HCT116 (cell line): ENCODE data around the gene AKR1E2.

ENCODE experiments used
- MAX ChIP-seq: IDR thresholded peaks from 2 replicates; pipeline ENCODE4 v1.6.1; 2012
- POLR2A ChIP-seq: IDR thresholded peaks from 2 replicates; pipeline ENCODE4 v1.7.0; 2011; ENCODE audit warnings: borderline replicate concordance; ENCODE audit not compliant: insufficient read depth, insufficient read length; ENCODE audit errors: extremely low read depth
- TCF7L2 ChIP-seq: IDR thresholded peaks from 2 replicates; pipeline ENCODE4 v1.7.0; 2011; ENCODE audit warnings: borderline replicate concordance, inconsistent platforms; ENCODE audit not compliant: insufficient read depth, insufficient read length; ENCODE audit errors: extremely low read depth
- TF ChIP-seq, protein P1 (sequence below), 3 experiments: fragments of 200-600 bp in 1 of 3; sonication (generic) in 1 of 3; IDR thresholded peaks in 2 of 3; conservative IDR thresholded peaks in 1 of 3; 2 replicates each; pipeline ENCODE4 v1.5.1; 2012 to 2017; ENCODE audit warnings: low read depth in 2 of 3, low read length in 2 of 3, antibody characterized with exemption in 1 of 3, borderline replicate concordance in 1 of 3, control low read depth in 1 of 3, mild to moderate bottlenecking in 1 of 3, mixed read lengths in 1 of 3, mixed run types in 1 of 3, moderate library complexity in 1 of 3; ENCODE audit not compliant: insufficient read depth in 1 of 3

DNA sequence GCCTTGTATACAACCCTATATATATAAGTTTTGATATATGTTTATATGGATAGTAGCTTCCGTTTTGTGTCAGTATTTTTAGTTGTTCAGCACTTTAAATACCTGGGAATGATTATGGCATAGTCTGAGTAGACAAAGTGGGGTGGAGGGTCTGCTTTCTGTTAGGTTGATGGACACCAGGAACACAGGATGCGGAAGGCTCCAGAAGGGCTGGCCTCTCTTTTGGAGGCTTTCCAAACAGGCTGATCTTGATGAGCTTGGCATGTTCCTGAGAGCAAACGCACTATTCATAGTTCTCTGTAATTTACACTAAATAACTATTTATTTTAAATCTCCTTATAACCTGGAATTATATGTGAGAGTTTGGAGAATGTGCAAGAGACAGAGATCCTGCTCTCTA, 12.7 kb downstream of the AKR1E2 start:
- no peak for TF ChIP-seq TCF7L2
- TF ChIP-seq MAX, result no peak
- TF ChIP-seq, protein P1, sequence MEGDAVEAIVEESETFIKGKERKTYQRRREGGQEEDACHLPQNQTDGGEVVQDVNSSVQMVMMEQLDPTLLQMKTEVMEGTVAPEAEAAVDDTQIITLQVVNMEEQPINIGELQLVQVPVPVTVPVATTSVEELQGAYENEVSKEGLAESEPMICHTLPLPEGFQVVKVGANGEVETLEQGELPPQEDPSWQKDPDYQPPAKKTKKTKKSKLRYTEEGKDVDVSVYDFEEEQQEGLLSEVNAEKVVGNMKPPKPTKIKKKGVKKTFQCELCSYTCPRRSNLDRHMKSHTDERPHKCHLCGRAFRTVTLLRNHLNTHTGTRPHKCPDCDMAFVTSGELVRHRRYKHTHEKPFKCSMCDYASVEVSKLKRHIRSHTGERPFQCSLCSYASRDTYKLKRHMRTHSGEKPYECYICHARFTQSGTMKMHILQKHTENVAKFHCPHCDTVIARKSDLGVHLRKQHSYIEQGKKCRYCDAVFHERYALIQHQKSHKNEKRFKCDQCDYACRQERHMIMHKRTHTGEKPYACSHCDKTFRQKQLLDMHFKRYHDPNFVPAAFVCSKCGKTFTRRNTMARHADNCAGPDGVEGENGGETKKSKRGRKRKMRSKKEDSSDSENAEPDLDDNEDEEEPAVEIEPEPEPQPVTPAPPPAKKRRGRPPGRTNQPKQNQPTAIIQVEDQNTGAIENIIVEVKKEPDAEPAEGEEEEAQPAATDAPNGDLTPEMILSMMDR (IDR thresholded peaks at IDR 0.05 in 2 of 3, conservative IDR thresholded peaks at IDR 0.05 in 1 of 3; ENCODE audit: borderline replicate concordance in 1 of 3, insufficient read depth in 1 of 3, low read depth in 2 of 3, low read length in 2 of 3), result no peak
- TF ChIP-seq POLR2A, result no peak
